ENCODE data around the gene GABARAPL2. TPM values are rescaled to one million over a fixed set of nuclear protein-coding genes. Genes with fewer than 3 reads are reported as not detected.

GABARAPL2 gene
- polyA plus RNA-seq, 2 of the 4 experiments (the other 2 are of a cell fraction): 80.6 to 107 TPM

DNA sequence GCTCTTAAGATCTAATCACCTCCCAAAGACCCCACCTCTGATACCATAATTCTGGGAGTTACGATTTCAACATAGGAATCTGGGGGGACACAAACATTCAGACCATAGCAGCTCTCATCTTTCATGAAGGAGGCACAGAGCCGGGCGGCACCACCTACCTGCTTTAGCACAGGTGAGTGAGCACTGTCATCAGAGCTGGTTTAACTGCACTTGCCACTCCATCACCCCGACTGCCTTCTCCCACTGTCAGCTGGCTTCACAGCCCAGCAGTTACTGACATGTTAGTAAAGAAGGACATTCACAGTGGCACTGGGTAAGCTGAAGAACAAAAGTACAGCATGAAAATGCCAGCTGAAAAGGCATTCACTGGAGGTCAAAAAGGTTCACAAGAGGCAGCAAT lies 22.5 kb downstream of the GABARAPL2 start (continued):
- TF ChIP-seq, protein P1, sequence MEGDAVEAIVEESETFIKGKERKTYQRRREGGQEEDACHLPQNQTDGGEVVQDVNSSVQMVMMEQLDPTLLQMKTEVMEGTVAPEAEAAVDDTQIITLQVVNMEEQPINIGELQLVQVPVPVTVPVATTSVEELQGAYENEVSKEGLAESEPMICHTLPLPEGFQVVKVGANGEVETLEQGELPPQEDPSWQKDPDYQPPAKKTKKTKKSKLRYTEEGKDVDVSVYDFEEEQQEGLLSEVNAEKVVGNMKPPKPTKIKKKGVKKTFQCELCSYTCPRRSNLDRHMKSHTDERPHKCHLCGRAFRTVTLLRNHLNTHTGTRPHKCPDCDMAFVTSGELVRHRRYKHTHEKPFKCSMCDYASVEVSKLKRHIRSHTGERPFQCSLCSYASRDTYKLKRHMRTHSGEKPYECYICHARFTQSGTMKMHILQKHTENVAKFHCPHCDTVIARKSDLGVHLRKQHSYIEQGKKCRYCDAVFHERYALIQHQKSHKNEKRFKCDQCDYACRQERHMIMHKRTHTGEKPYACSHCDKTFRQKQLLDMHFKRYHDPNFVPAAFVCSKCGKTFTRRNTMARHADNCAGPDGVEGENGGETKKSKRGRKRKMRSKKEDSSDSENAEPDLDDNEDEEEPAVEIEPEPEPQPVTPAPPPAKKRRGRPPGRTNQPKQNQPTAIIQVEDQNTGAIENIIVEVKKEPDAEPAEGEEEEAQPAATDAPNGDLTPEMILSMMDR (IDR thresholded peaks at IDR 0.05): no peak

DNA sequence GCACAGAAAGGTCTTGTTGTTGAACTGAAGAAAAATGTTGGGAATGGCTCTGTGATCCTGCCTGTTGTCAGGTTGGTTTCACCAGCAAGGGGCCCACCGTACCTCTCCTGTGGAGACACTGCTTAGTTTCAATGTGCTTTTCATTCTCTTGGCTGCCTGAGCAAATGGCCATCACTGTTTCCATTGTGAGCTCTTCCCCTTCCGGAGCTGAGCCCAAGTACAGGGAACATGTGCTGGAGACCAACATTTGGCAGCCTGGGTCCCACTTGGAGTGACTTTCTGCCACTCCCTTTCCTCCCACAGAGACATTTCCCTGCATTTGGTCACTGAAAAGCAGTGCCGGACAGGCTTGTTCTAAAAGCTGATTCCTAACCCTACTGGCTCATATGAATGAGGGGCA lies 23.1 kb downstream of the GABARAPL2 start:
- Histone ChIP-seq H3K27ac (no peak overlapping the region), H3K4me3 (no peak overlapping the region), H3K4me1 (peaks cover 3% of the 10 kb centered on the region; the same call in 2 of the 3 replicates), H3K9me3 (no peaks in the 10 kb centered on the region), H3K4me2 (no peak overlapping the region)
- DNase-seq (ENCODE audit: low read depth in 1 of 2, low spot score in 1 of 2) (no peak), FAIRE-seq (no peak), ATAC-seq (no peak)
- 93% methylated on average over 3 of the region's 3 CpGs for WGBS (ENCODE audit: missing lambda C conversion rate)
- POLR2A ChIA-PET: no interaction called here
- CTCF ChIA-PET: interaction anchor here (0.9 kb wide), 1 partner anchor 117 kb away, joined by 3 read pairs; no protein-coding TSS in a partner anchor
- TF ChIP-seq, protein P1 (IDR thresholded peaks at IDR 0.05): no peak
- TF ChIP-seq SMC3 (IDR thresholded peaks at IDR 0.05) (no peak), MAFK (IDR thresholded peaks at IDR 0.05; ENCODE audit: partially characterized antibody) (no peak), RFX5 (IDR thresholded peaks at IDR 0.05) (no peak), EP300 (IDR thresholded peaks at IDR 0.05) (no peak), CEBPB (IDR thresholded peaks at IDR 0.05) (no peak), FOSL2 (IDR thresholded peaks at IDR 0.05) (no peak), FOSL2 (CRISPR knock-in tag; IDR thresholded peaks at IDR 0.05) (no peak), JUN (IDR thresholded peaks at IDR 0.05) (no peak), ZFP36 (IDR thresholded peaks at IDR 0.05; ENCODE audit: borderline replicate concordance, partially characterized antibody) (no peak), FOSB (CRISPR knock-in tag; IDR thresholded peaks at IDR 0.05) (no peak), POLR2A (IDR thresholded peaks at IDR 0.05; ENCODE audit: low read length) (no peak), RARB (CRISPR knock-in tag; IDR thresholded peaks at IDR 0.05) (no peak), HDAC2 (IDR thresholded peaks at IDR 0.05) (no peak)
- TF ChIP-seq, protein P2, sequence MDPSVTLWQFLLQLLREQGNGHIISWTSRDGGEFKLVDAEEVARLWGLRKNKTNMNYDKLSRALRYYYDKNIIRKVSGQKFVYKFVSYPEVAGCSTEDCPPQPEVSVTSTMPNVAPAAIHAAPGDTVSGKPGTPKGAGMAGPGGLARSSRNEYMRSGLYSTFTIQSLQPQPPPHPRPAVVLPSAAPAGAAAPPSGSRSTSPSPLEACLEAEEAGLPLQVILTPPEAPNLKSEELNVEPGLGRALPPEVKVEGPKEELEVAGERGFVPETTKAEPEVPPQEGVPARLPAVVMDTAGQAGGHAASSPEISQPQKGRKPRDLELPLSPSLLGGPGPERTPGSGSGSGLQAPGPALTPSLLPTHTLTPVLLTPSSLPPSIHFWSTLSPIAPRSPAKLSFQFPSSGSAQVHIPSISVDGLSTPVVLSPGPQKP (IDR thresholded peaks at IDR 0.05; ENCODE audit: low read depth, low read length): no peak
- TF ChIP-seq, protein P3, sequence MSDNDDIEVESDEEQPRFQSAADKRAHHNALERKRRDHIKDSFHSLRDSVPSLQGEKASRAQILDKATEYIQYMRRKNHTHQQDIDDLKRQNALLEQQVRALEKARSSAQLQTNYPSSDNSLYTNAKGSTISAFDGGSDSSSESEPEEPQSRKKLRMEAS (IDR thresholded peaks at IDR 0.05): no peak
- TF ChIP-seq, protein P4, sequence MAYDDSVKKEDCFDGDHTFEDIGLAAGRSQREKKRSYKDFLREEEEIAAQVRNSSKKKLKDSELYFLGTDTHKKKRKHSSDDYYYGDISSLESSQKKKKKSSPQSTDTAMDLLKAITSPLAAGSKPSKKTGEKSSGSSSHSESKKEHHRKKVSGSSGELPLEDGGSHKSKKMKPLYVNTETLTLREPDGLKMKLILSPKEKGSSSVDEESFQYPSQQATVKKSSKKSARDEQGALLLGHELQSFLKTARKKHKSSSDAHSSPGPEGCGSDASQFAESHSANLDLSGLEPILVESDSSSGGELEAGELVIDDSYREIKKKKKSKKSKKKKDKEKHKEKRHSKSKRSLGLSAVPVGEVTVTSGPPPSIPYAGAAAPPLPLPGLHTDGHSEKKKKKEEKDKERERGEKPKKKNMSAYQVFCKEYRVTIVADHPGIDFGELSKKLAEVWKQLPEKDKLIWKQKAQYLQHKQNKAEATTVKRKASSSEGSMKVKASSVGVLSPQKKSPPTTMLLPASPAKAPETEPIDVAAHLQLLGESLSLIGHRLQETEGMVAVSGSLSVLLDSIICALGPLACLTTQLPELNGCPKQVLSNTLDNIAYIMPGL (CRISPR knock-in tag; IDR thresholded peaks at IDR 0.05; ENCODE audit: borderline replicate concordance): no peak
- TF ChIP-seq, protein P5, sequence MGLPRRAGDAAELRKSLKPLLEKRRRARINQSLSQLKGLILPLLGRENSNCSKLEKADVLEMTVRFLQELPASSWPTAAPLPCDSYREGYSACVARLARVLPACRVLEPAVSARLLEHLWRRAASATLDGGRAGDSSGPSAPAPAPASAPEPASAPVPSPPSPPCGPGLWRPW (IDR thresholded peaks at IDR 0.05): no peak
